HG03571 (cell line): ENCODE measurements around the gene TBX2.
"Not testable (repeated sequence)": the region's sequence is repeated elsewhere in the genome, so short reads cannot be mapped to it uniquely, and the experiment has no call there.

Source experiments
- ATAC-seq: cut with Tn5 transposase; IDR thresholded peaks from one replicate; pipeline ENCODE4 v1.9.1; 2021; ENCODE audit not compliant: unreplicated experiment

The TBX2 gene

GRCh38 chr17:61399131-61400065 lies at the start of gene TBX2:
Gene TBX2, plus strand, starts transcription at chr17:61399843. Its CDS starts 334 bp downstream, at chr17:61400177.
- no peak for ATAC-seq

- ATAC-seq, result no peak
These were observed 47.8 kb upstream of the TBX2 start for GRCh38 chr17:61351745-61352407.

DNA sequence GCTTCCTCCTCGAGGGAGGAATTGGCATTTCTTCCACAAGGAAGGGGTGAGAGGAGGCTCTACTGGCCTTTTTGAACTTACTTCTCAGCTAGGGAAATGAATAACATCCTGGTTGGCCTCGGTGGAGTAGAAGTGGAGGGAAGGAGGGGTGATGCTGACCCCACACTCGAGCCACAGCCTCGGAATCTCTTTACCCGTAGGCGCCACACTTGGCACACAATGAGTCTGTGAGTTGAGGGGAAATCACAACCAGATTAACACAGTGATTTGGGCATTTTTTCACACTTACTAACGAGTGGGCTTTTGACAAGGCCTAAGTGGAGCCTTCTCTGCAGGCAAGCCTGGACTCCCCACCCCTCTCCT lies 47.3 kb upstream of the TBX2 start:
- ATAC-seq, result no peak

DNA sequence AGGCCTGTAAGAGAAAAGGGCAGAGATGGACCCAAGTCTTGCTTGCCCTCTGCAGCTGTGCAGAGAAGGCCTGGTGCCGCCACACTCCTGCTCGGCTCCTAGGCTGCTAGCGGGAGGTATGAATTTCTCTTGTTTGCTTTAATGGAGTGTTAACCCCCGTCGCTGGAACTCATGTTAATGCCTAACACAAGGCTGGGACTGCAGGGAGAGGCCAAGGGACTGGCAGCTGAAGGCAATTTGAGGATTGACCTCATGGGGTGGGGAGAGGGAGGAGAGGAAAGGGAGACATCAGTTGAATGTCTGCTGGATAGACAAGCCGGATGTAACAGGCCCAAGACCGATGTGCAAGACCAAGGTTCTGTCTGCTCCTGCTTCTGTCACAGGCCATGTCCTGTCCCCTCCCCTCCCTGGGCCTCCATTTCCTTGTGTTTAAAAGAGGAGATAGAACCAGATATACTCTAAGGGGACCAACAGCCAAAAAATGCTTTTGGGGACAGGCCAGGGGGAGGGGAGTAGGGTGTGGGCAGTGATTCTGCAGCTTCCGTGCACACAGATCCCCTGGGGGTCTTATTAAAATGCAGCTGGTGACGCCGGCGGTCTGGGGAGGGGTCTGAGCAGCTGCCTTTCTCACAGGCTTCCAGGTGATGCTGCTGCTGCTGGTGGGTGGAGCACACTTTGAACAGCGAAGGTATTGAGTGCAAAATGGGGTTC lies 46.7 kb upstream of the TBX2 start:
- no peak for ATAC-seq

DNA sequence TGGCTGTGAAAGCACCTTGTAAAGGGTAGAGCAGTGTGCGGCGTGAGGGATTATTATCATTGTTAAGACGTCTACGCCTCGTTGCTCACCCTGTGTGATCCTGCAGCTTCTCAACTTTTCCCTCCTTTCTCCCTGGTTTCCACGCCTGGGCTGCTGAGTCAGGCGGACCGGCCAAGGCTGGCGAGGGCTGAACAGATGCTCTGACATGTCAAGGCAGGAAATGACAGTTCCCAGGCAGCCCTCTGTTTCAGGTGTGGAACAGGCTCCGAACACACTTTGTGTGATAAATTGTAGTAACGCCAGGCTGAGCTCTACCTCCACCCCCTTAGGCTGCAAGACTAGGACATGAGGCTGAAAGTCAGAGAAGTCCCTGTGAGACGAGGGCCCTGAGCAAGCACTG lies 46.0 kb upstream of the TBX2 start:
- no peak for ATAC-seq

- ATAC-seq, result no peak
These were observed 44.5 kb upstream of the TBX2 start for GRCh38 chr17:61354895-61355874.

- not testable (repeated sequence) for ATAC-seq
These were observed 42.6 kb upstream of the TBX2 start for GRCh38 chr17:61357061-61357460.

GRCh38 chr17:61359513-61359912 lies 40.1 kb upstream of the TBX2 start:
- not testable (repeated sequence) for ATAC-seq

GRCh38 chr17:61360318-61360943 lies 39.2 kb upstream of the TBX2 start:
- no peak for ATAC-seq

GRCh38 chr17:61361084-61361483 lies 38.6 kb upstream of the TBX2 start:
- ATAC-seq, result no peak

DNA sequence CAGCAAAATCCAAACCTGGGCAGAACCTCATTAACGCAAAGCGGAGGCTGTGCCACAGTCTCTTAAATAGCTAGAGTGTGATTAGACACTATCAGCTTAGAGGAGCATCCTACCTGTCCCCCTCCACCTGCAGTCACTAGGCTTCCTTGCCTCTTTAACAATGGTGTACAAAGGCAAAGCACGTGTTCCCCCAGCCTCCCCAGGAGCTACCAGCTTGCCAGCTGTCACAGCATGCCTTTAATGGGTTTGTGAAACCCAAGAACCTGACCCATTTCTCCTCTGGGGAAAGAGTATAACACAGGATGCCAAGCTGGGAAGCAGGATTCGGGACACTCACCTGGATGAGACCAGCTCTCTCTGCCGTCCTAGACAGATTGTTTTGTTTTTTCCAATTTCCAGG lies 37.2 kb upstream of the TBX2 start:
- ATAC-seq, result no peak

DNA sequence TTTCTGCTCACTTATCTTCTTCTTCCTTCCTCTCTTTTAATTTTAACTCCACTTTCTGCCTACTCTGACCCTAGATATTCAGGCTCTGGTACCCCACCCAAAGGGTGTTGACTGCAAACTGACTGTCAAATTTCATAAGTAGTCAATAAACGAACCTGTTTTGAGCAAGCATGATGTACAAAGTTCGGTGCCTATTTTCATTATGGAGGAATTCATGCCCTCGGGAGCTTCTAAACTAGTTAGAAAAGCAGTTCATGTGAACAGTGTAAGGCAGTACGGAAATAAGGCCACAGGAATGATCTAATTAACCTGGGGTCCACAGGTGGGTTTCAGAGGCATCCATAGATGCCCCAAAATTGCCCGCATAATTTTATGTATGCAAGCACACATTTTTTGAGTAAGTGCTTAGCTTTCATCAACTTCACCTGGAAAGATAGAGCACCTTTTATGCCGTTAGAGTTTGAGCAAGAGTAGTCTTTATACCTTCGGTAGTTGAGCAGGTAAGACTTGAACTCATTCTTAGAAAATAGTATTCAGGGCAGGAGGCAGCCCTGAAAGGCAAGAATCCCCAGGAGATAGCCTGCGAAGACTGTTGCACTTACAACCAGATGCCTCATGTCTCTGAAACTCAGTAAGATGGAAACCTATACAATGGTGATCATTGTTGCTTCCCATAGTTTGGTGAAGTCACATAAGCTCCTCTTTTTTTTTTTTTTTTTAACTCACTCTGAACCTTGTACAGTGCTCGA lies 36.6 kb upstream of the TBX2 start:
- no peak for ATAC-seq

DNA sequence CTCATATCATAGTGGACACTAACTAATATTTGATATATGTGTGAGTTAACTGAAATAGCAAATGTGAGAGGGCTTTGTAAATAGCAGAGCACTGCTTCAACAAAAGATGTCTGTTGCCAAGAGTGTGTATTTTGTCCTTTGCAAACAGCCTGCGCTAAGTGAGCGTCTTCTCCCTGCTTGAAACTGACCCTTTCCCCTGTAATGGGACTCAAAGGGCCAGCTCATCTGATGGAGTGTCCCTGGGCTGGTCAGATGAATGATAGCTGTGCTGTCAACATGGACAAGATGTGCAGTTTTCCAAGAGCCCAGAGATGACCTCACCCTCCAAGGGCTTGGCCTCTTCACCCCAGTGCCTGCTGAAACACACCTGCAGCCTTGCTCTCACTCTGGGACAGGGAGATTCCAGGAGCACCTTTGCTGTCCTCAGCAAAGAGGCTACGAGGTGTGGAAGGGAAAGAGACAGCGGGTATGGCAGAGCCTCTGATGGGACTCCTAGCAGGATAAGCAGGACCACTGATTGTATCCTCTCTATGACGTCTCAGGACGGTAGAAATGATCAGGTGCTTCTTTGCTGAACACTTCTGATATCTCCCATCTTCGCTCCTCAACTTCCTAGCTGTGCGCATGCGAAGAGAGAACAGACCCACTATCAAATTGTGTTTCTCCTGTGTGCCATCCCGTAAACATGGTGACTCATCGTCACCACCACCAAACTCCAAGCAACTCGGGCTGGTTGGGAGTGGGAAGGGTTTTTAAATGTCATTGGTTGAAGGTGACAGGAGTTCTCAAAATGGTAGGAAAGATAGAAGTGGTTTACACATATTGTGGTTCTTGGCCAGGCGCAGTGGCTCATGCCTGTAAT lies 35.8 kb upstream of the TBX2 start:
- no peak for ATAC-seq

DNA sequence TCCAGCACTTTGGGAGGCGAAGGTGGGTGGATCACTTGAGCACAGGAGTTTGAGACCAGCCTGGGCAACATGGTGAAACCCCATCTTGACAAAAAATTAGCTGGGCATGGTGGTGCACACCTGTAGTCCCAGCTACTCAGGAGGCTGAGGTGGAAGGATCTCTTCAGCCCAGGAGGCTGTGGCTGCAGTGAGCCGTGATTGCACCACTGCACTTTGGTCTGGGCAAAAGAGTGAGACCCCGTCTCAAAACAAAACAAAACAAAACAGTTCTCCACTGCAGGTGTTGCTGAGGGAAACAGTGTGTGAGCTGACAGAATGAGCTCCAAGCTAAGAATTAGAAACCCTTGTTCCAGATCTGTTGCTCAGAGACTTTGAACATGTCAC lies 35.2 kb upstream of the TBX2 start:
- ATAC-seq, result no peak

DNA sequence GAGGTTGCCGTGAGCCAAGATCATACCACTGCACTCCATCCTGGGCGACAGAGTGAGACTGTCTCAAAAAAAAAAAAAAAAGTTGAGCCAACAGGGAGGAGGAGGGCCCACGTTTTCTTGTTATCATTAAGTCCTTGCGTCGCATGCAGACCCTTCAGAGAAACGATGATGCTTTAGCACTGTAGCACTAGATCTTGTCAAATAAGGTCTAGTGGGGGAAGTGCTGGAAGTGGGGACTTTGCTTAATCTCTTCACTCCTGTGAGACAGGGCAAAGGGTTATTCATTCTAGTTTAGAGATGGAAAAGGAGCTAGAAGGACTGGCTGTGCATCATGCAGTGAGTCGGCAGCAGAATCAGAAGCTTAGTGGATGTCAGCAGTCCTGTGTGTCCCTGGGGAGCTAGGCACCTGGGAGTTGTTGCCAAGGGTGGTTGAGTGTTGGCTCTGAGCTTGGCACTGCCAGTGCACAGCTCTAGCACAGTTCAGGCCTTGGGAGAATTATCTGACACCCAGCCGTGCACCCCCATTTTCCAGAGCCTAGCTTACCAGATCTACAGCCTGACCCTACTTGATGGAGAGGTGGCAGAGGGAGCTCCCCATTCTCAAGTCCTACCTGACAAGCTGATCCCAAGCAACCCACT lies 33.4 kb upstream of the TBX2 start:
- no peak for ATAC-seq

DNA sequence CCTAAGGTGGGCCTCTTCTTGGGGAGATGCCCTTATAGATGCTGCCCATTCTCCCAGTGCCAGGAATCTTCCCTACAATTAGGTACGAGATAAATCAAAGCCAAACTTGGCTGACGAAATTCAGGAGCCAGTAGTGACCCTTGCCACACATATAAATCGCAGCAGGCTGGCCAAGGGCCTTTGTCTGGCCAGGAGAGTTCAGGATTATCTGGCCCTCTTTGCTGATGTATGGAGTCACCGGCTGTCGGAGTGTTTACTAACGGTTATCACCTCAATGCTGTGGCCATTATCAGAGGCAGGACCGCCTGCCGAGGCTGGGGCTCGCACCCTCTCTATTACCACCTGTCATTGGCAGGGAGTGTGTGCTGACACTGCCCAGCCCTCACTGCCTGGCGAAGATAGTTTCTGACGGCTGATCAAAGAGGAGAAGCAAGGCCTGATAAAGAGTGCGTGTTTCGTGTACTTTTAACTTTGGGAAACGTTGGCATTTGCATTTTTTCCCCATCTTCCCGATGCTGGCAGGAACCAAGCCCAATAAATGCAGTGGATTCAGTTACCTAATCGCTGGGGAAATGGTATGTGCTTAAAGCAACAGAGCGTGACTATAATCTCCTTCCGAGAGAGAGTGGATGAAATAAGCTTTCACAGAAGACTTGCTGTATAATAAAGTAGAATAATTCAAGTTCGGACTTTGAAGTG lies 32.8 kb upstream of the TBX2 start:
- ATAC-seq, result no peak

GRCh38 chr17:61368049-61368831 lies 31.4 kb upstream of the TBX2 start:
- ATAC-seq, result no peak
